HEK293 (cell line): ENCODE results near the gene NIT1.
A peak's percentile ranks its signal among the peaks of the same experiment; 100 is the strongest.

Experiments used
- CTCF ChIA-PET: fragments of 350-600 bp; formaldehyde crosslinking; extraction: SDS; loops from one replicate; lab custom pipeline; 2021; ENCODE audit warnings: antibody characterized with exemption; lab: Yijun Ruan, JAX
- POLR2A ChIA-PET: fragments of 300-600 bp; formaldehyde crosslinking; extraction: SDS; loops from one replicate; lab custom pipeline; 2020; ENCODE audit warnings: antibody characterized with exemption, inconsistent platforms; lab: Yijun Ruan, JAX
- H3K27ac ChIP-seq: fragments of 200-500 bp; sonication (Bioruptor generic); 2 replicates; pipeline ENCODE4 v1.5.1; 2014; ENCODE audit warnings: low read depth, low read length, control low read depth, inconsistent platforms; ENCODE audit errors: extremely low read depth
- H3K36me3 ChIP-seq, 2 experiments: fragments of 200-500 bp in 1 of 2; sonication (Bioruptor generic) in 1 of 2; 1 replicate in 1 of 2; 2 replicates in 1 of 2; pipeline ENCODE4 v1.5.1; 2014 to 2017; ENCODE audit warnings: inconsistent platforms in 2 of 2, low read length in 2 of 2; ENCODE audit not compliant: control insufficient read depth in 2 of 2, insufficient read depth in 1 of 2
- H3K4me1 ChIP-seq: fragments of 200-500 bp; sonication (Bioruptor generic); 2 replicates; pipeline ENCODE4 v1.5.1; 2014; ENCODE audit warnings: mild to moderate bottlenecking, low read length, inconsistent platforms; ENCODE audit not compliant: control insufficient read depth, insufficient read depth
- H3K4me3 ChIP-seq: 2 replicates; pipeline ENCODE4 v1.5.1; 2011; ENCODE audit warnings: low read depth, mild to moderate bottlenecking, control low read depth, low read length, moderate library complexity
- H3K9me3 ChIP-seq: fragments of 200-500 bp; sonication (Bioruptor generic); 2 replicates; pipeline ENCODE4 v1.5.1; 2014; ENCODE audit warnings: low read depth, low read length, inconsistent platforms; ENCODE audit not compliant: control insufficient read depth, insufficient read depth
- EGR2 ChIP-seq: fragments of 450-650 bp; formaldehyde crosslinking; IDR thresholded peaks from 2 replicates; pipeline ENCODE4 v1.5.1; 2016; ENCODE audit warnings: low read depth, missing biosample characterization, missing genetic modification characterization
- HOXD13 ChIP-seq: sonication (generic); formaldehyde crosslinking; IDR thresholded peaks from 2 replicates; pipeline ENCODE4 v1.8.0; 2022; ENCODE audit warnings: missing genetic modification reagents, borderline replicate concordance
- INSM2 ChIP-seq: fragments of 450-650 bp; formaldehyde crosslinking; IDR thresholded peaks from 2 replicates; pipeline ENCODE4 v1.5.1; 2016; ENCODE audit warnings: missing biosample characterization, missing genetic modification characterization
- KLF1 ChIP-seq: fragments of 450-650 bp; formaldehyde crosslinking; IDR thresholded peaks from 2 replicates; pipeline ENCODE4 v1.5.1; 2016; ENCODE audit warnings: missing biosample characterization, missing genetic modification characterization
- ZBTB1 ChIP-seq: fragments of 450-650 bp; formaldehyde crosslinking; IDR thresholded peaks from 2 replicates; pipeline ENCODE4 v1.5.1; 2016; ENCODE audit warnings: missing biosample characterization, missing genetic modification characterization
- ZBTB7A ChIP-seq: fragments of 450-650 bp; formaldehyde crosslinking; IDR thresholded peaks from 2 replicates; pipeline ENCODE4 v1.5.1; 2016; ENCODE audit warnings: low read depth, missing biosample characterization, missing genetic modification characterization
- ZFP3 ChIP-seq: fragments of 450-650 bp; formaldehyde crosslinking; IDR thresholded peaks from 2 replicates; pipeline ENCODE4 v1.5.1; 2016; ENCODE audit warnings: low read depth, missing biosample characterization, missing genetic modification characterization
- ZNF211 ChIP-seq: fragments of 450-650 bp; formaldehyde crosslinking; IDR thresholded peaks from 2 replicates; pipeline ENCODE4 v1.5.1; 2016; ENCODE audit warnings: low read depth, missing biosample characterization, missing genetic modification characterization
- ZNF221 ChIP-seq: fragments of 450-650 bp; formaldehyde crosslinking; IDR thresholded peaks from 2 replicates; pipeline ENCODE4 v1.5.1; 2017; ENCODE audit warnings: missing biosample characterization, missing genetic modification characterization, borderline replicate concordance
- ZNF266 ChIP-seq: fragments of 450-650 bp; formaldehyde crosslinking; IDR thresholded peaks from 2 replicates; pipeline ENCODE4 v1.5.1; 2016; ENCODE audit warnings: missing biosample characterization, missing genetic modification characterization, low read depth
- ZNF530 ChIP-seq: fragments of 450-650 bp; formaldehyde crosslinking; IDR thresholded peaks from 2 replicates; pipeline ENCODE4 v1.5.1; 2016; ENCODE audit warnings: low read depth, missing biosample characterization, missing genetic modification characterization
- ZNF660 ChIP-seq: fragments of 450-650 bp; IDR thresholded peaks from 2 replicates; pipeline ENCODE4 v1.5.1; 2018; ENCODE audit warnings: missing biosample characterization, mild to moderate bottlenecking, missing genetic modification characterization
- ZNF664 ChIP-seq: fragments of 450-650 bp; formaldehyde crosslinking; IDR thresholded peaks from 2 replicates; pipeline ENCODE4 v1.5.1; 2016; ENCODE audit warnings: missing biosample characterization, missing genetic modification characterization
- ZNF677 ChIP-seq: fragments of 450-650 bp; IDR thresholded peaks from 2 replicates; pipeline ENCODE4 v1.5.0; 2018; ENCODE audit warnings: missing biosample characterization, mild to moderate bottlenecking, missing genetic modification characterization, moderate library complexity
- ZNF692 ChIP-seq: fragments of 450-650 bp; formaldehyde crosslinking; IDR thresholded peaks from 2 replicates; pipeline ENCODE4 v1.5.1; 2016; ENCODE audit warnings: missing biosample characterization, missing genetic modification characterization
- ZNF791 ChIP-seq: fragments of 450-650 bp; formaldehyde crosslinking; IDR thresholded peaks from 2 replicates; pipeline ENCODE4 v1.5.1; 2016; ENCODE audit warnings: missing biosample characterization, missing genetic modification characterization
- ZSCAN16 ChIP-seq: fragments of 450-650 bp; formaldehyde crosslinking; IDR thresholded peaks from 2 replicates; pipeline ENCODE4 v1.5.1; 2016; ENCODE audit warnings: missing biosample characterization, missing genetic modification characterization
- TF ChIP-seq, protein P1 (sequence below): fragments of 450-650 bp; formaldehyde crosslinking; IDR thresholded peaks from 2 replicates; pipeline ENCODE4 v1.5.1; 2016; ENCODE audit warnings: missing biosample characterization, missing genetic modification characterization

The NIT1 gene

DNA sequence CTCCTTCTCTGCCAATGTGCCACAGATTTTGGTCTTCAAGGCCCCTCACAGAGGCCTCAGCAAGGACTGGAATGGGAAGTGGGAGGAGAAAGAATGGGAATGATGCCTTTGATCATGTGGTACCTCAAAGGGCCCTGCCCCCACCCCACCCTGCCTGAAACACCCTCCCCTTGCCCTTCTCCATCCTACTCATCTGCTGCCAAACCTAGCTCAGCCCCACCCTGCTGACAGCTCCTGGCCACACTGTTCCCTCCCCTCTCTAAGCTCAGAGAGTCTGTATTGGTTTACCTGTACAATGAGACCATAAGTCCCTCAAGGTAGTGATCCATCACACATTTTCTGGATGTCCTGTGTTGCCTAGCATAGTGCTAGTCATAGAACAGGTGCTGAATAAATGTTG lies 41.5 kb upstream of the NIT1 start:
- Histone ChIP-seq H3K27ac (no peak overlapping the region), H3K4me3 (no peak overlapping the region), H3K36me3 (peaks cover 0 to 8% of the 10 kb centered on the region in 2 experiments; a peak in 1 of 3 replicates), H3K4me1 (no peaks in the 10 kb centered on the region), H3K9me3 (no peaks in the 10 kb centered on the region)
- TF ChIP-seq EGR2 (tag by site-specific recombination) = peak; percentile 23; the same call in 1 of the 2 replicates
- TF ChIP-seq HOXD13 = no peak
- peak; percentile 82 for TF ChIP-seq KLF1 (tag by site-specific recombination)
- ChIA-PET POLR2A (interaction anchor here (0.6 to 0.7 kb wide), 3 partner anchors 22 to 246 kb away, joined by 4 to 5 read pairs (median 5); partner anchors contain the start of gene KLHDC9), CTCF (interaction anchor here (1.0 to 1.5 kb wide), 2 partner anchors 21 to 62 kb away, joined by 3 to 4 read pairs; no protein-coding TSS in a partner anchor)

DNA sequence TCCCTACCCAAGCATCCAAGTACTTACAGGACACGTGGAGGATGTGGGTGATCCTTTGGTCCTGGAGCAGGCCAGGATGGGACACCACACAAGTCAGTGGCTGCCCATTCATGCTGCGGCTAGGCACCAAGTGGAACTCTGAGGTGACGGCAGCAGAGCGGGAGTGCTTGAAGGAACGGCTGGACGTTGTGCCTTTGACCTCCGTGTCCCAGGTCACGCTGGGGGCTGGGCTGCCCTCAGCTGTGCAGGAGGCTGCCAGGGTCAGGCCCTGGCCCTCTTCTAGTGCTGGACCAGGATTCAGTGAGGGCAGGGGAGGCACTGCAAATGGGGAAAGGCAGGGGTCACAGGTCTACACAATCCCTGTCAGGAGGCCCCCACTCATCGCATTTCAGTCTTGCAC lies 40.5 kb upstream of the NIT1 start:
- H3K36me3 ChIP-seq = peaks cover 0 to 4% of the 10 kb centered on the region in 2 experiments; a peak in 1 of 3 replicates
- no peak overlapping the region for H3K27ac ChIP-seq
- POLR2A ChIA-PET = no interaction called here
- H3K9me3 ChIP-seq = no peaks in the 10 kb centered on the region
- no peaks in the 10 kb centered on the region for H3K4me1 ChIP-seq
- no peak overlapping the region for H3K4me3 ChIP-seq
- CTCF ChIA-PET = no interaction called here
- TF ChIP-seq ZNF266 (tag by site-specific recombination) (no peak), ZNF692 (no peak), ZBTB1 (tag by site-specific recombination) (no peak), ZNF677 (tag by site-specific recombination) (no peak), ZFP3 (no peak), ZBTB7A (tag by site-specific recombination) (no peak), ZSCAN16 (tag by site-specific recombination) (no peak), ZNF660 (no peak), ZNF221 (tag by site-specific recombination) (no peak), ZNF530 (no peak), ZNF664 (tag by site-specific recombination) (no peak), ZNF791 (tag by site-specific recombination) (no peak), INSM2 (tag by site-specific recombination) (no peak), ZNF211 (tag by site-specific recombination) (no peak)
- TF ChIP-seq, protein P1, sequence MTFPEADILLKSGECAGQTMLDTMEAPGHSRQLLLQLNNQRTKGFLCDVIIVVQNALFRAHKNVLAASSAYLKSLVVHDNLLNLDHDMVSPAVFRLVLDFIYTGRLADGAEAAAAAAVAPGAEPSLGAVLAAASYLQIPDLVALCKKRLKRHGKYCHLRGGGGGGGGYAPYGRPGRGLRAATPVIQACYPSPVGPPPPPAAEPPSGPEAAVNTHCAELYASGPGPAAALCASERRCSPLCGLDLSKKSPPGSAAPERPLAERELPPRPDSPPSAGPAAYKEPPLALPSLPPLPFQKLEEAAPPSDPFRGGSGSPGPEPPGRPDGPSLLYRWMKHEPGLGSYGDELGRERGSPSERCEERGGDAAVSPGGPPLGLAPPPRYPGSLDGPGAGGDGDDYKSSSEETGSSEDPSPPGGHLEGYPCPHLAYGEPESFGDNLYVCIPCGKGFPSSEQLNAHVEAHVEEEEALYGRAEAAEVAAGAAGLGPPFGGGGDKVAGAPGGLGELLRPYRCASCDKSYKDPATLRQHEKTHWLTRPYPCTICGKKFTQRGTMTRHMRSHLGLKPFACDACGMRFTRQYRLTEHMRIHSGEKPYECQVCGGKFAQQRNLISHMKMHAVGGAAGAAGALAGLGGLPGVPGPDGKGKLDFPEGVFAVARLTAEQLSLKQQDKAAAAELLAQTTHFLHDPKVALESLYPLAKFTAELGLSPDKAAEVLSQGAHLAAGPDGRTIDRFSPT (tag by site-specific recombination) = no peak
